Mucosa of stomach (tissue), 1 donor: ENCODE data around the gene IDH3B.

Experiments used
- H3K27me3 ChIP-seq: one replicate; pipeline ENCODE4 v1.7.0; 2013; ENCODE audit warnings: mild to moderate bottlenecking, low read length; ENCODE audit not compliant: control insufficient read depth, insufficient read depth
- H3K36me3 ChIP-seq: one replicate; pipeline ENCODE4 v1.7.0; 2013; ENCODE audit warnings: low read length; ENCODE audit not compliant: control insufficient read depth, insufficient read depth
- H3K4me1 ChIP-seq: one replicate; pipeline ENCODE4 v1.7.0; 2013; ENCODE audit warnings: mild to moderate bottlenecking, low read length; ENCODE audit not compliant: control insufficient read depth, insufficient read depth
- H3K4me3 ChIP-seq: one replicate; pipeline ENCODE4 v1.7.0; 2013; ENCODE audit warnings: low read length
- H3K9ac ChIP-seq: one replicate; pipeline ENCODE4 v1.7.0; 2013; ENCODE audit warnings: mild to moderate bottlenecking, low read length, moderate library complexity
- H3K9me3 ChIP-seq: one replicate; pipeline ENCODE4 v1.7.0; 2013; ENCODE audit warnings: mild to moderate bottlenecking, low read length, moderate library complexity; ENCODE audit not compliant: control insufficient read depth
- donor health status: Pancreatic carcinoma.

The IDH3B gene

DNA sequence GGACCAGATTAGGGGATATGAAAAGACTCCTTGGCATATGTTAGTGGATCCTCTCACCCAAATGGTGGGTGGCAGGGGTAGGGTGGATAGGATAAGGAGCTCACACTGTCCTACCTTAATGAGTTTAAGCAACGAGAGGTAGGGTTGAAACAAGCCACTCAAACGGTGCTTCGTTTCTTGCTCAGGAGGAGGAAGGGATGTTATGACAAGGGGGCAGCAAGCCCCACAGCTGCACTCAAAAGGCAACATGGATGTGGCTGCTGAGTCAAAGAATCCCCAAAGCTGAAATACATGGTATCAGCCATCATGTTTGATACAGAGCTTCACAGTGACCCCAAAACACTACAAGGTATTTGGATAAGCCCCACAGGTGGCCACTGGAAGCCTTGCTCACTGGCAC is 8.4 kb upstream of the IDH3B start:
- H3K4me3 ChIP-seq, result no peak overlapping the region
- no peaks in the 10 kb centered on the region for H3K36me3 ChIP-seq
- H3K9me3 ChIP-seq, result no peaks in the 10 kb centered on the region
- no peak overlapping the region for H3K9ac ChIP-seq
- no peaks in the 10 kb centered on the region for H3K4me1 ChIP-seq
- H3K27me3 ChIP-seq, result peaks cover 3% of the 10 kb centered on the region

DNA sequence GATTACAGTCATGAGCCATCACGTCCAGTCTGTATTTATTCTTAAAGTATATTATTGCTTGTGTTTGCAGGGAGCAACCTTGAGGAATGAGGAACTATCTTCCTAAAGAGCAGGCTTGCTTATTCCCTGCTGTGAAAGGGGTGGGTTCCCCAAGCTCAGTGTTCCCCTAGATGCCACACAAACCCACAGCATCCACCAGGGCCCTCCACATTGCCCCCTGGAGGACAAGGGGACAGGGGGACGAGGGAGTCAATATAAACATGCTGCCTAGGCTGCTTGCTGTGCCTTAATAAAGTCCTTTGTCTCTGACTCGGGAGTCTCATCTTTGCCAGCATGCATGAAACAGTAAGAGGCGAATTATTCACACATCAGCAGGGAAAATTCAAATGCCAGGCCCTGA is 8.0 kb upstream of the IDH3B start:
- Histone ChIP-seq H3K9ac (no peak overlapping the region), H3K27me3 (peaks cover 3% of the 10 kb centered on the region), H3K36me3 (no peaks in the 10 kb centered on the region)

GRCh38 chr20:2663364-2663886 is 591 bp downstream of the IDH3B start:
- Histone ChIP-seq H3K9me3 (no peaks in the 10 kb centered on the region), H3K4me1 (peaks cover 12% of the 10 kb centered on the region), H3K9ac (peak overlapping the region; percentile 80), H3K27me3 (no peaks in the 10 kb centered on the region), H3K36me3 (peaks cover 9% of the 10 kb centered on the region), H3K4me3 (peak overlapping the region; percentile 94)

More for the DNA sequence above, 8.0 kb upstream of the IDH3B start:
- Histone ChIP-seq H3K4me3 (no peak overlapping the region), H3K4me1 (no peaks in the 10 kb centered on the region), H3K9me3 (no peaks in the 10 kb centered on the region)

DNA sequence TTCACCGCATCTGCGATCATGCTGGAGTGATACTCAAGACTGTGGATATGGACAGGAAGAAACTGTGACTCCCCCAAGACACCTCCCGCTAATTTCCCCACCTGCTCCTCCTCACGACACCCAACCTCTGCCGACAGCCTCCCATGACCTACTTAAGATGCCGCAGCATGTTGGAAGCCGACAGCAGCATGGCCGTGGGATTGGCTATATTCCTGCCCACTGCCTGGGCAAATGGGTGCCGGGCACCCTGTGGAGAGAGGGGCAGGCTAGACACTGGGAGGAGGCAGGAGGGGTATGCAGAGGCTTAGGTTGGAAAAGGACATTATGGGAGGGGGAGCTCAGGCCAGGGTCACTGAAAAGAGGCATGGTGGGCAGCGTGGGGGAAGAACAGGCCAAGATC is 4.5 kb downstream of the IDH3B start:
- Histone ChIP-seq H3K36me3 (peaks cover 31% of the 10 kb centered on the region), H3K4me3 (no peak overlapping the region), H3K9ac (no peak overlapping the region), H3K9me3 (no peaks in the 10 kb centered on the region), H3K4me1 (peaks cover 9% of the 10 kb centered on the region), H3K27me3 (no peaks in the 10 kb centered on the region)

GRCh38 chr20:2658414-2659354 is 5.3 kb downstream of the IDH3B start:
- H3K9me3 ChIP-seq, result no peaks in the 10 kb centered on the region
- H3K9ac ChIP-seq, result no peak overlapping the region
- H3K27me3 ChIP-seq, result no peaks in the 10 kb centered on the region
- H3K36me3 ChIP-seq, result peaks cover 31% of the 10 kb centered on the region
- peaks cover 13% of the 10 kb centered on the region for H3K4me1 ChIP-seq
- no peak overlapping the region for H3K4me3 ChIP-seq

DNA sequence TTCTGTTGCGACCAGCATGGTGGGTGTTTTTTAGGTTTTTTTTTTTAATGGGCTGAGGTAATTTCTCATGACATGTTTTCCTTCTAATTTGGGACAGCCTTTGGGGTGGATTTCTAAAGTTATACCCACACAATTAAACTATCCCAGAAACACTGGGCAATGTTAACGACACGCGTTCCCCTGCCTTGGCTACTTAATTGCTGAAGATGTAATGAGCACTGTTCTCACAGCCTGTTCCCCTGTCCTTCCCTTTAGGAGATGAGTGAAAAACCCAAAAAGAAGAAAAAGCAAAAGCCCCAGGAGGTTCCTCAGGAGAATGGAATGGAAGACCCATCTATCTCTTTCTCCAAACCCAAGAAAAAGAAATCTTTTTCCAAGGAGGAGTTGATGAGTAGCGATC is 6.3 kb downstream of the IDH3B start:
- Histone ChIP-seq H3K4me1 (peaks cover 6% of the 10 kb centered on the region), H3K4me3 (no peak overlapping the region), H3K9me3 (no peaks in the 10 kb centered on the region), H3K9ac (no peak overlapping the region), H3K27me3 (no peaks in the 10 kb centered on the region), H3K36me3 (peaks cover 31% of the 10 kb centered on the region)

- H3K4me1 ChIP-seq, result peaks cover 6% of the 10 kb centered on the region
Observed at GRCh38 chr20:2657241-2657640, 6.8 kb downstream of the IDH3B start.

DNA sequence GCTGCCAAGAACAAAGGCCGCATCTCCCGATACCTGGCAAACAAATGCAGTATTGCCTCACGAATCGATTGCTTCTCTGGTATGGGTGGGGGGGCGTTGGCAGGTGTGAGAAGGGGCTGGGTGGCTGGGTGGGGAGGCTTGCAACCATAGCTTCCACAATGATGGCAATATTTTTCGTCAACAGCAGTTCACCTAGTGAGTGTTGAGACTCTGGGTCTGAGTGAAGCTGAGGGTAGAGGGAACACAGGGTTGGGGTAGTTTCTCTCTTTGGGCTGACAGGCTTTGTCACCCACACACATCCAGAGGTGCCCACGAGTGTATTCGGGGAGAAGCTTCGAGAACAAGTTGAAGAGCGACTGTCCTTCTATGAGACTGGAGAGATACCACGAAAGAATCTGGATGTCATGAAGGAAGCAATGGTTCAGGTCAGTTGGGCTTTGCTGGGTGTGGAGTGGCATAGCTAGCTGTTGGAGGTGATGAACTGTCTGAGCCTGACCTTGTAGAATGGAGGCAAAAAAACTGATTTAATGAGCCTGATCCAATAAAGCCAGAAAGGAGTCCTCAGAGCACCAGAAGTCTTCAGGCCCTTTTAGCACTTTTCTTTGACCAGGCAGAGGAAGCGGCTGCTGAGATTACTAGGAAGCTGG is 7.4 kb downstream of the IDH3B start:
- Histone ChIP-seq H3K9ac (no peak overlapping the region), H3K9me3 (no peaks in the 10 kb centered on the region), H3K4me1 (peaks cover 6% of the 10 kb centered on the region), H3K4me3 (no peak overlapping the region), H3K27me3 (no peaks in the 10 kb centered on the region), H3K36me3 (peaks cover 31% of the 10 kb centered on the region)

More at GRCh38 chr20:2657241-2657640, 6.8 kb downstream of the IDH3B start:
- Histone ChIP-seq H3K9me3 (no peaks in the 10 kb centered on the region), H3K36me3 (peaks cover 31% of the 10 kb centered on the region), H3K9ac (no peak overlapping the region), H3K4me3 (no peak overlapping the region), H3K27me3 (no peaks in the 10 kb centered on the region)

DNA sequence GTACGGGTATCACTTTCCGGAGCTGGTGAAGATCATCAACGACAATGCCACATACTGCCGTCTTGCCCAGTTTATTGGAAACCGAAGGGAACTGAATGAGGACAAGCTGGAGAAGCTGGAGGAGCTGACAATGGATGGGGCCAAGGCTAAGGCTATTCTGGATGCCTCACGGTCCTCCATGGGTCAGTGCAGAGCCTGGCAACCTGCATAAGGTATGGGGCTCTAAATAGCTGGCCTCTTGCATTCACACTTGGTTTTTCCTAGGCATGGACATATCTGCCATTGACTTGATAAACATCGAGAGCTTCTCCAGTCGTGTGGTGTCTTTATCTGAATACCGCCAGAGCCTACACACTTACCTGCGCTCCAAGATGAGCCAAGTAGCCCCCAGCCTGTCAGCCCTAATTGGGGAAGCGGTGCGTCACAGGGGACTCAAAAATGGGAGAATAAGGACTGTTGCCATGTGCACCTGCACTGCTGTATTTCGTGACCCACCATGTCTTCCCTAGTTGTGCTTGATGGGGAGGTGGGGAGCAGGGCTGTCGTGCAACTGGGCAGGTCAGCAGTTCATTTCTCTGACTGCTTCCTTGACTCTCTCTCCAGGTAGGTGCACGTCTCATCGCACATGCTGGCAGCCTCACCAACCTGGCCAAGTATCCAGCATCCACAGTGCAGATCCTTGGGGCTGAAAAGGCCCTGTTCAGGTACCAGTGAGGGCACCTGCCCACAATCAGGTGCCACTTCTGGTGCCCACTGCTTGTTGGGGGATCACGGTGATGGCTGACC is 8.5 kb downstream of the IDH3B start:
- Histone ChIP-seq H3K9me3 (no peaks in the 10 kb centered on the region), H3K9ac (no peak overlapping the region), H3K4me3 (no peak overlapping the region), H3K27me3 (no peaks in the 10 kb centered on the region), H3K4me1 (peaks cover 6% of the 10 kb centered on the region), H3K36me3 (peaks cover 29% of the 10 kb centered on the region)

- Histone ChIP-seq H3K27me3 (no peaks in the 10 kb centered on the region), H3K4me1 (peaks cover 6% of the 10 kb centered on the region), H3K36me3 (peaks cover 26% of the 10 kb centered on the region), H3K9ac (no peak overlapping the region), H3K9me3 (no peaks in the 10 kb centered on the region), H3K4me3 (no peak overlapping the region)
Observed at GRCh38 chr20:2654831-2655230, 9.2 kb downstream of the IDH3B start.

- peak overlapping the region; percentile 49 for H3K9ac ChIP-seq
- H3K4me1 ChIP-seq, result peaks cover 6% of the 10 kb centered on the region
- no peaks in the 10 kb centered on the region for H3K27me3 ChIP-seq
- H3K9me3 ChIP-seq, result no peaks in the 10 kb centered on the region
- H3K4me3 ChIP-seq, result no peak overlapping the region
- H3K36me3 ChIP-seq, result peaks cover 26% of the 10 kb centered on the region
Observed at GRCh38 chr20:2654384-2654822, 9.6 kb downstream of the IDH3B start.
